HG02610 (cell line): ENCODE data around the gene PPP1CC.
A peak's percentile ranks its signal among the peaks of the same experiment; 100 is the strongest.
"Not testable (repeated sequence)": the region's sequence is repeated elsewhere in the genome, so short reads cannot be mapped to it uniquely, and the experiment has no call there.

ENCODE experiments used
- ATAC-seq: cut with Tn5 transposase; IDR thresholded peaks from one replicate; pipeline ENCODE4 v1.9.1; 2021; ENCODE audit warnings: mild to moderate bottlenecking, moderate library complexity; ENCODE audit not compliant: unreplicated experiment

The PPP1CC gene

DNA sequence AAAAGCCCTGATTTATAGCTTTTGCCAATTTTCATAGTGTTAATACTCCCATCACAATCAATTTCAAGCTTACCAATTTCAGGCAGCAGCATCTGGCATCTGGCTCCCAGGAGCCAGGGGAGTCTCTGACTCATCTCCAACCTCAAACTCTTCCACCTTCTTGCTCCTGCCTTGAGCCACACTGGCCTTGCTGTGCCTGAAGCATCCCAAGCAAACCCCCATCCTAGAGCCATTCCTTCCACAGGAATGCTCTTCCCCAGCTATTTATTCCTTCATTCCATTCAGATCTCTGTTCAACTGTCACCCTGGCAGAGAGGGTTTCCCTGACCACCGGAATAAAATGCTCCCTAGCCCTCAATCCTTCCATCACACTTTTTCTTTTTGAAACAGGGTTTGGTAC is 13.9 kb upstream of the PPP1CC start:
- ATAC-seq, result no peak

DNA sequence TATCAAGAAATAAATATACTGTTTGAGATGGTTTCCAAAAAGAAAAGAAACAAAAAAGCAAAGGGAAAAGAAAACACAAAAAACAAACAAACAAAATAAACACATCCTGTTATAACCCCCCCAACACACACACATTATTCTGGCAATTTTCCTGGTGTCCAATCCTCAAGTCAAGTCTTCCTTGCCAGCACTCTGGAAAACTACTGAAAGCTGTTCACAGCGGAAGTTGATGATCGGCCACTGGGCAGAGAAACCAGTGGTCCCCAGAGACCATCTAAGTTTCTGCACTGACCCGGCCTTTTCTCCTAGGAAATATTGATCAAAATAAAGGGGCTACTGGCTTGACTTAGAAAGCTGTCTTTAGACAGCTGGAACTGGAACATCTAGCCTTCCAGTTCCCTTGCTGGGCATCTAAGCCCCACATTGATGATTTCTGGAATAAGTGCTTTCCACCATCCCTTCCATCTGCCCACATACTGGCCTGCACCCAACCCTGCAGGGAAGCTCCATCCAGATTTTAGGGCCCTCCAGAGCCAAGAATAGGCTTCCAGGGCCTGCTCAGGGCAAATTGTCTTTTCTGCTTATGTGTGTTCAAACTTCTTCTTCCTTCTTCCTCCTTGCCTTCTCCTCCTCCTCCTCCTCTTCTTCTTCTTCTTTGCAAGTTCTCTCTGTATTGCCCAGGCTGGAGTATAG is 11.6 kb upstream of the PPP1CC start:
- no peak for ATAC-seq

DNA sequence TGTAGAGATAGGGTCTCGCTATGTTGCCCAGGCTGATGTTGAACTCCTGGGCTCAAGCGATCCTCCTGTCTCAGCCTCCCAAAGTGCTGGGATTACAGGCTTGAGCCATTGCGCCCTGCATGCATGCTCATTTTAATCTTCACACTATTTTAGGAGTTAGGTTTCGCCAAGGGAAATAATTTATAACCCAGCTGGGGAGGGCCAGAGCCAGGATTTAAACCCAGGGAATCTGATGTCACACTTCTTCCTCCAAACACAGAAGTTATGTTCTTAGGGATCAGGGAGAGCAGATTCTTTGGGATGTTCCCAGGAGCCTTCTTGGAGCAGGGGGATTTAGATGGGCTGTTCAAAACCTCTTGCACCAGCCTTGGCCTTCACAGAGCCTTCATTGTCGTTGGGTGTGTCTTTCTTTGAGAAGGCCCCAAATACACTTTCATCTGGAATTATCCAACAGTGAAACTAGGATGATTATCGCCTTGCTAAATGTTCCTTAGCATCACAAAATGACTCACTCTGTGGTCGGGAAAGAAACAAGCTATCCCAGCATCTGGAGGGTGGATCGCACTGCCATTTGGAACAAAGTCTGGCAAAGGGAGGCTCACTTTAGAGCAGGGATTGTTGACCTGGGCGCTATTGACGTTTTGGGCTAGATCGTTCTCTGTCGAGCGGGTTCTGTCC is 8.2 kb upstream of the PPP1CC start:
- no peak for ATAC-seq

DNA sequence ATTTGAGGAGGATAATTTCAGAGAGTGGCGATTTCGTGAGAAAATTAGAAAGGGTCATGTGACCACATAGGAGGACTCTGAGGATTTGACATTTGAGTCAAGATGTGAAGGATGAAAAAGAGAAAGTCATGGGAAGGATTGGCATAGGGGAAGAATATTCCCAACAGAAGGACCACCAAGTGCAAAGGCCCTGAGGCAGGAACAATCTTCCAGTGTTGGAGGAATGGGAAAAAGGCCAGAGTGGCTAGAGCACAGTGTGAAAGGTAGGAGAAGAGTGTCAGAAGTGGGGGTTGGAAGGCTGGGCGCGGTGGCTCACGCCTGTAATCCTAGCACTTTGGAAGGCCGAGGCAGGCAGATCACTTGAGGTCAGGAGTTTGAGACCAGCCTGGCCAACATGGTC is 3.9 kb upstream of the PPP1CC start:
- ATAC-seq, result no peak

DNA sequence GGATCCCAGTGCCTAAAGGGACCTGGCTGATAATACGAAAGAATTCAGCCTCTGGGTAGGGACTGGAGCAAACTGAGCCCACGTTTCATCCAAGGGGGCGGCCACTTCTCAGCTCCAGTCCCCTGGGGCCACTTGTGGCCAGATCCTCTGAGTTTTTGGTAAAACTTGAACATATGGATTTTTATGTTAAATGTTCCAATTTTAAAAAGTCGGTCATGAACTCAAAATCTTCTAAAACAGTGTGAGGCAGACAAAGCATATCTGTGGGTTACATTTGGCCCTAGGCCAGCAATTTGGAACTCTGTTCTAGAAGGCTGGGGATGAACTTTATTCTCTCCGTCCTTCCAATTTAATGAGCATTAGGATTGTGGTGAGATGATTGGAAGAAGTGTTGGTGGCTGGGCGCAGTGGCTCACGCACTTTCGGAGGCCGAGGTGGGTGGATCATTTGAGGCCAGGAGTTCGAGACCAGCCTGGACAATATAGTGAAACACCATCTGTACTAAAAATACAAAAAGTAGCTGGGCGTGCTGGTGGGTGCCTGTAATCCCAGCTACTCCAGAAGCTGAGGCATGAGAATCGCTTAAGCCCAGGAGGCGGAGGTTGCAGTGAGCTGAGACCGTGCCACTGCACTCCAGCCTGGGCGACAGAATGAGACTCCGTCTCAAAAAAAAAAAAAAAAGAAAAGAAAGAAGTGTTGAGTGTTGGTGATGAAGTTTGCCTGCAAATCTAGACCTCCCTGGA is 3.0 kb upstream of the PPP1CC start:
- ATAC-seq, result no peak

DNA sequence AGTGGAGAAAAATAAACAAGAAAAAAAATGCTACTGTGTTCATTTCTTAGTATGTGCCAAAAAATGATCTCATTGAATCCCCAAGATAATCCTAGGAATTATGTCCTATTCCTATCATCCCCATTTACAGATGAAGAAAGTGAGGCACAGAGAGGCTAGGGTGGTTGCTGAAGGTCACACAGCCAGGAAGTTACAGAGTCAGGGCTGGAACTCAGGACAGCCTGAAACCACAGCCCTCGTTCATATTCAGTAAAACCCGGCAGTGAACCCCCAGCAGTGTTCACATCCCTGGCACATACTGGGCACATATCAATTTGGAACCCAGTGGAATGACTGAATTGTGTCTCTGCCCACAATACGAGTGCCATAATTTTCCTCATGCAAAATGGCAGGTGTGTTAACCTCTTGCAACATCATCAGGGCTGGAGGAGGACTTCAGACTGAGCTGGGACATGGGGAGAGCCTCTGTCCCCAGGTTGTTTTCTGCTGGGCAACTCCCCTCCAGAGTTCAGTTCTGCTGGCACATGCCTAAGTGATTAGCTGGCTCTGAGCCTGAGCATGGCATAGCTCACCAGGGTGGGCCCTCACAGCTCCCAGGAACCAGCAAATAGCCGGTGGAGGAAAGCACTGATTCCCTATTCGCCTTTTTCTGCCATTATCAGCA is 2.0 kb upstream of the PPP1CC start:
- ATAC-seq, result no peak

DNA sequence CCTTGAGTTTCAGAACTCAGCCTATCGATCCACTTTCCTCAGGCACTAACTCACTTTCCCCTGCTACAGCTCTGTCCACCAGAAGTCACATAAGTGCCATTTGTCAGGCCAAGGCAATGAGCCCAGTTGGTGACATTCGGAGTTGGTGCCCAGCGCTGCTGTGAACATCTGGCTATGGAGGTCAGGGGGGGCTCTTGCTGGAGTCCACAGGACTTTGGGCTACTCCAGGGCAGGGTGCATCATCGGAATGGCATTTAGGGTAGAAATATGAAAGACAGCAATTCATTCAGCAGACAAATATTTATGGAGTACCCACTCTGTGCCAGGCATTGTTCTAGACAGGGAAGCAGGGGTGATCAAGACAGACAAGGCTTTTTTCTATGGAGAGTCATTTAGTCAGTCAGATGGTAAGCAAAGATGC is 1.5 kb upstream of the PPP1CC start:
- ATAC-seq, result no peak

DNA sequence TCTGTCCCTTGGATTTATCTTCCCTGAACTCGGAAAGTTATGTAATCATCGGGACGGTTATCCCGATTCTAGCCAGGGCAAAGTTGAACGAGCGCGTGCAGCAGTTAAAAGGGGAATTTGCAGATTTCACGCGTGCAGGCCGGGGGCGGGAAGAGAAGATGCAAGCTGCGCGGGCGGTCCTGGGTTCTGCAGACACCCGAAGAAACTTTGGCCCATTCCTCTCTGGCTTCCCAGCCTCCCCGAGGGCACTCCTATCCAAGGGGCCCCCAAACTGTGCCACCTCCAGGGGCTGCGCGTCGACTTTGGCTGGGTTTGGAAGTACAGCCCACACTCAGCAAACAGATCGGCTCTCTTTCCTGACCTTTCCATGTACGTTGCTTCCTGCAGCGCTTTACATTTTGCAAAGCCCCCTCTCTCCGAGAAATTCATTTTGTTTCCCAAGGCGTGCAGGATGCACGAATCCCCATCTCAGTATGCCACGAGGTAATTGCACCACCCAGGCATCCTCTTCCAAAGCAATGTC is 941 bp upstream of the PPP1CC start:
- ATAC-seq, result no peak

DNA sequence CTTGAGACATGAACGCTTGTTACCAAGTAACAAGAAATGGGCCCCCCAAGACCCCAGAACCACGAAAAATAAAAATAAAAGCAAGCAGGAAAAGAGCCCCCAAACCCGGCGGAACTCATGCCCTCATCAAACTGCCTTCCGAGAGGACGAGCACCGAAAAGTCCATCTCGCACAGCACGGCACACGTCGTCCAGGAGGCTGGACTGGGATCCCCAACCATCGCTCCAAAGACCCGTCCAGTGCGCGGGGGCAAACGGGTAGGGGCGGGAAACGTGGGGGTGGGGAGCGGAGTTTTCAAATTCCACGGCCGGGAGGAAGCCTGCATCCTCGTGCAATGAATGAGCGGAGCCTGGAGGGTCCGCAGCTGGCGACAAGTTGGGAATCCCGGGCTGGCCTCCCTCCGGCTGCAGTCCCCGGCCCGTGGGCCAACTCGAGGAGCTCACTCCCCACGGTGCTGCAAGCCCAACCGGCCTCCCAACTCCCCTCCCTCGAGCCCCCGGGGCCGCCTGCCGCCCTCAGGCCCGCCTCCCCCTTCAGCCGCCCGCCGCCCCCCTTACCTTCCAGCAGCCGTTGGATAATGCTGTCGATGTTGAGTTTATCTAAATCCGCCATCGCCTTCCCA is 484 bp downstream of the PPP1CC start:
- ATAC-seq, result peak; percentile 2

DNA sequence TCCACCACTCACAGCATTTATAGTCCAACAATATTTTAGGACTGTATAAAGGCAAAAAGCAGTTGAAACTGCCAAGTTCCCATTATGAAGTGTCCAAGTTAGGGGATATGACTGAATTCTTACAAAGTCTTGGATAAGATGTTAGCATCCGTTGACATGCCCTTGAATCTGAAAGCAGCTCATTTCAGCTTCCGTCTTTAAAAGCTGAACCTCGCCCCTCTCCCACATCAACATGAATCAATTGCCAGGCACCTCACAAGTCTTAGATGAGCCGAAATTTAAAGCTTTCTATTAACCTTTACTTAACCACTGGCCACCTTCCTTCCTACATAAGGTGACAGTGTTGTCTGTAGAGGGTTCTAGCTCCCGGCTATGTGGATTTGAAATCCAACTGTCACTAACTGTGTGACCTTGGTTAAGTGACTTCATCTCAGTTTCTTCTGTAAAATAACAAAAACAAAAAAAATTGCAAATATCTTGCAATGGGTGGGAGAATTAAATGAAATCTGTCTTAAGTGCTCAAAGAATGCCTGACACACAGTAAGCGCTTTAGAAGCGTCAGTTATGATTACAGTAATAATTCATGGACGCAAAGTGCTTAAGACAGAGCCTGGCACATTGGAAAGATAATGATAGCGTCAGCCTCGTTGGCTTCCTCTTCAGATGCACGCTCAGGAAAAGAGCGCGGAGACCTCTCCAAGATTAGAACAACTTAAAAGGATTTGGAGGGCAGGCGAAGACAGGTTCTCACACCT is 1.2 kb downstream of the PPP1CC start:
- ATAC-seq, result no peak

DNA sequence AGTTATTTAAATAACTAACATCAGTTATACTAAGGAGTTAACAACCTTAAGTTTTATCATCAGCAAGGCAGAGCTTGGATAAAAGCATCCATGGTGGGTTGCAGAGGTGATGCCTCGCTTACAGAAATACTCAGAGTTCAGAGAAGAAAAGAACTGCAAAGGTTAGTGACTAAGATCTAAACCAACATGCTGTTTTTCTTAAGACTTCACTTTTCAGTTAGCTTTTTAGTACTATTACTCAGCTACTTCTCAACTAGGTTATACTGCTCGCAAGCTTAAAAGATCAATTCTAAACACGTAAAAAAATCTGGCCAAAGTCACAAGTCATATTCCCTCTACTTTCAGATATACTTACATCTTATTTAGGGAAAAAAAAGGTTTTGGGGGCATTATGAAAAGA is 2.8 kb downstream of the PPP1CC start:
- ATAC-seq, result no peak

DNA sequence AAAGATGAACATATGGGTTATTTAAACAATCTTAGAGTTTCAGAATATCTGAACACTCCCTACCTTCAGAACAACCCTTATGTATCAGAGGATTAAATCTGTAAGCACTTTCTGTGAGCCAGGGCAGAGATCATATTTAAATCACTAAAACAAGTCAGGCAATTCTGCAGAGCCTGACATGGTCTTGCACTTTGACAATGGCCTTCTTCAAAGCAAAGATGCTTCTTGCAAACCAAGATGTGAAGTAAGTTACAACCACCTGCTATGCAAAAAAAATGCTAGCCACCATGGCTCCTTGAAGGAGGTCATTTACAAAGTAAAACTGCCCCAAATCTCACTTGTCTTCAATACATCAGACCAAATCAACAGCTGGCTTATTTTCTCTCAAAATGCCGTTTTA is 3.2 kb downstream of the PPP1CC start:
- ATAC-seq, result no peak

DNA sequence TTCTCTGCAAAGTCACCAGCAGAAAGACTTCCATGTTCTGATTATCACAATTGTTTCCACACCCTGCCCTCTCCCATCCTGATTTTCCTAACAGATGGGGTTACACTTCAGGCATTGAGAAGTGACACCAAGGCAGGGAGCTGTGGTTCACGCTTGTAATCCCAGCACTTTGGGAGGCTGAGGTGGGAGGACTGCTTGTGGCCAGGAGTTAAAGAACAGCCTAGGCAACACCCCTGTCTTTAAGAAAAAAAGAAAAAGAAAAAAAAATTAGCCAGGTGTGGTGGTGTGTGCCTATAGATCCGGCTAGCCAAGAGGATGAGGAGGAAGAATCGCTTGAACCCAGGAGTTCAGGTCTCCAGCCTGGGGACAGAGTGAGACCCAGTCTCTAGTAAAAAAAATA is 5.2 kb downstream of the PPP1CC start:
- no peak for ATAC-seq

DNA sequence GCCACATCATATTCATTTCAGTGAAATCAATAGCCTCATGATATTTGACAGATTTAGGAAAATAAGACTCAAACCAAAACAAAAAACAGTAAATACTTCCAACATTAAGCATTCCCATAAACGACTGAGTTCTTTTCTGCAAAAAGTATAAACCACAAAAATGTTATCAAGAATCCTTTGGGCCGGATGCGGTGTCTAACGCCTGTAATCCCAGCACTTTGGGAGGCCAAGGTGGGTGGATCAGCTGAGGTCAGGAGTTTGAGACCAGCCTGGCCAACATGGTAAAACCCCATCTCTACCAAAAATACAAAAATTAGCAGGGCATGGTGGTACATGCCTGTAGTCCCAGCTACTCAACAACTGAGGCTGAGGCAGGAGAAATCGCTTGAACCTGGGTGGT is 5.7 kb downstream of the PPP1CC start:
- ATAC-seq, result not testable (repeated sequence)

DNA sequence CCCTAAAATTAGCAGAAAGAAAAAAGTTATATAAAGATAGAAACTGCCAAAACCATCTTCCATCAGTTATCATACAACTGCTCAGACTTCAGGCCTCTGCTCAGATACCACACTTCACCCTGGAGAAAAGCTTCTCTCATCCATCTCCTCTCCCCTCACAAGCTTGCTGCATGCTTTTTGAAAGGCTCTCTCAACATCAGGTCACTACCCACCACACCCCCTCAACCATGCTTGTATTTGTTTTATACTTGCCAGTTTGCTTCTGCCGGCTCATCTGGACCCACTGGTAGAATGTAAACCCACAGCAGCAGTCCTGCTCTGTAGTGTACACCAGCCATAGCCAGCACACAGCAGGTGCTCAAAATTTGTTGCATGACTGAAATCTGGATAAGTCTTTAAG is 8.8 kb downstream of the PPP1CC start:
- ATAC-seq, result no peak

DNA sequence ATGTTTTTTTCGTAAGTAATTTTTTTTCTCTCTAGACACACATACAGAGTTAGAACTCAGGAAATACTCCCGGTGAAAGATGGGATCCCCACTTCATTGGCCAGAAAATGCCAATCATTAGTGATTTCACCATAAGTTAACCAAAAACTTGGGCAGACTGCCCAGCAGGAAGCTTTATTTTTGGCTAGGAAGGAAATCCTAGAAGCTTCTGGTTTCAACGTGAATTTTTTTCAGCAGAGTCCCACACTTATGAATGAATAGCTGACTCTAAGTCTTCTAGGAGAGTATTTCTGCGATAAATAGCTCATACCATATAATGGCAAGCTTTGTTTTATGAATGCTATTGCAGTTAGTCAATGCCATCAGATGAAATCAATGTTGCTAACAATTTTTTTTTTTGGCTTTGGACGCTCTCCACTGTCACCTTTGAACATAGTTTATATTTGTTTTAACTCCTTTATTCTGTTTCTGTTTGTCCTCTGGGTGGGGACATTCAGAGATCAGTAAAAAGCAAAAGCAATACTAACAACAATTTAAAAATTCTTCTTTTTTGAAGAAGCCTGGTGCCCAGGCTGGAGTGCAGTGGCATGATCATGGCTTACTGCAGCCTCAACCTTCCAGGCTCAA is 9.5 kb downstream of the PPP1CC start:
- ATAC-seq, result no peak

DNA sequence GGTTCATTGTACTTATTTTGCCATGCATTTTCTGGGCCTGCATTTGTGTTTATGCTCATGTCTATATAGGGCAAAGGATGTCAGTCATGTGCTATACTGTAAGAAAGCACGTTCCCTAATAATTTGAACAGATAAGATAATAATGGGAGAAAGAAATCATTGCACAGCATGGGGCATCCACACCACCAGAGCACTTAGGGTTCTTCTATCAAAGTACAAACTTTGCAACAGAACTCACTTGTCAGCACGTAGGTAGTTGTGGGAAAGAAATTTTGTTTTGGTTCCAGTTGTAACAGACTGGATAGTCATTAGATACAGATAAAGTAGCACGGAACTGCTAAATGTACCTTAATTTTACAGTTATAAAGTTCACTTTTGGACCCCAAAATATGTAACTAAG is 10.1 kb downstream of the PPP1CC start:
- no peak for ATAC-seq

DNA sequence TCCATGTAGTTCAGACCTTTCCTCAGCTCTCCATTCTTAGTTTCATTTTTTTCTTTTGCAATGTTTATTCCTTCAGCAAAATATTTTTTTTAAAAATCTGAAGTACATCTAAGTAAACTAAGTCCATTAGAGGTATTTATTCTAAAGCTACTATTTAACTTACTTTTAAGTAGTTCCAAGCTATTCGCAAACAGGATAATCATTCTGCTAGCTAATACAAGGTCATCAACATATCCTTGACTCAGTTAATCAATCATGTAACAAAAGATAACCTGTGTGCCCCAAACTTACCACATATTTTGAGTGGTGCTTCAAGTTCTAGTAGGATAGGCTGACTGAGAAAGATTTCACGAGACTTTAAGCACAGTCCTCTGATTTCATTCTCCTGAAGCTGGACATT is 11.2 kb downstream of the PPP1CC start:
- no peak for ATAC-seq

DNA sequence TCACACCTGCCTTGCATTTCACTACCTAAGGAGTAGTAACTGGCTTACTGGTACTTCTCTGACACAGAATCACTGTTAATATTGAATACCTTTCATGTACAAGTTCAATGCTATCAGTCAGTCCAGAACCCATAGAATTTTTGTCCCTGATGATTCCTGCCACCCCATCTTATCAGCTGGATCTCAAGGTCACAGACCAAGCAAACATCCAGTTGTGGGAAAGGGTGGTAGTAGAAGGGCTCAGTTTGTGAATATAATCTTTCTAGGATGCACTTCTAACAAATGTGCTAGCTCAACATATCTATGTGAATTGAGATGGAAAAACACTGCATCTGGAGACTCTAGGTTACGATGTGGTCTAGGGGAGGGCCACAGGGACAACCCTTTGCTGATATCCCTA is 14.1 kb downstream of the PPP1CC start:
- ATAC-seq, result no peak
